ENCODE measurements around the gene CPSF3. TPM values are rescaled to one million over a fixed set of nuclear protein-coding genes. Genes with fewer than 3 reads are reported as not detected.

Gene CPSF3
- total and polyA plus RNA-seq, 2 donors (not counting 1 experiment from before 2014, with no cell fraction given) = 13.0 to 28.4 TPM

- Mint-ChIP-seq H3K9me3 (ENCODE audit: insufficient read depth) (no peaks in the 10 kb centered on the region), H3K27me3 (no peaks in the 10 kb centered on the region), H3K4me1 (no peaks in the 10 kb centered on the region), H3K27ac (no peak overlapping the region), H3K4me3 (no peak overlapping the region)
- 94% methylated on average over 2 of the region's 7 CpGs for WGBS (ENCODE audit: insufficient coverage)
- ChIA-PET POLR2A (no interaction called here), CTCF (no interaction called here)
- Histone ChIP-seq H3K27me3 (replicated peaks in 1 of 4; ENCODE audit: control extremely low read depth in 1 of 4, control insufficient read depth in 3 of 4, insufficient read depth in 4 of 4, low read length in 3 of 4) (no peaks in the 10 kb centered on the region), H3K9me3 (ENCODE audit: control extremely low read depth in 1 of 3, control insufficient read depth in 2 of 3, insufficient read depth in 1 of 3, low read length in 2 of 3) (no peaks in the 10 kb centered on the region), H4K20me1 (ENCODE audit: control insufficient read depth, insufficient read depth, low read length, poor library complexity, severe bottlenecking) (no peaks in the 10 kb centered on the region), H3K9ac (ENCODE audit: low read length) (no peak overlapping the region), H2AFZ (ENCODE audit: insufficient read depth, low read depth, low read length, poor library complexity, severe bottlenecking) (no peak overlapping the region), H3K4me3 (ENCODE audit: control extremely low read depth in 1 of 5, extremely low read depth in 1 of 5, insufficient read depth in 1 of 5, low read depth in 2 of 5, low read length in 4 of 5) (no peak overlapping the region), H3K36me3 (replicated peaks in 1 of 2; ENCODE audit: control extremely low read depth in 1 of 2, control insufficient read depth in 1 of 2, extremely low read depth in 1 of 2, insufficient read depth in 2 of 2, low read length in 1 of 2) (peaks cover 2 to 38% of the 10 kb centered on the region in 2 experiments), H3K4me2 (replicated peaks; ENCODE audit: low read depth, low read length, poor library complexity, severe bottlenecking) (no peak overlapping the region), H3K4me1 (ENCODE audit: control insufficient read depth in 2 of 2, insufficient read depth in 2 of 2, low read length in 2 of 2) (no peaks in the 10 kb centered on the region), H3K27ac (ENCODE audit: low read length in 2 of 2) (no peak overlapping the region), H3K79me2 (ENCODE audit: control insufficient read depth, insufficient read depth, low read length) (no peaks in the 10 kb centered on the region)
- DNase-seq (no peak), ATAC-seq (ENCODE audit: low read depth) (no peak)
- TF ChIP-seq EZH2 (IDR thresholded peaks at IDR 0.05; ENCODE audit: borderline replicate concordance, insufficient read depth, low read depth, low read length, poor library complexity, severe bottlenecking) (no peak), CTCF (IDR thresholded peaks at IDR 0.05) (no peak)
- intact Hi-C loops (cut with micrococcal nuclease) = no loop called here
These were observed 21.6 kb downstream of the CPSF3 start for GRCh38 chr2:9445089-9445488.

GRCh38 chr2:9451231-9451630 lies 27.8 kb downstream of the CPSF3 start:
- Histone ChIP-seq H2AFZ (ENCODE audit: insufficient read depth, low read depth, low read length, poor library complexity, severe bottlenecking) (no peak overlapping the region), H3K9ac (ENCODE audit: low read length) (no peak overlapping the region), H3K36me3 (replicated peaks in 1 of 2; ENCODE audit: control extremely low read depth in 1 of 2, control insufficient read depth in 1 of 2, extremely low read depth in 1 of 2, insufficient read depth in 2 of 2, low read length in 1 of 2) (peaks cover 0 to 15% of the 10 kb centered on the region in 2 experiments), H3K9me3 (ENCODE audit: control extremely low read depth in 1 of 3, control insufficient read depth in 2 of 3, insufficient read depth in 1 of 3, low read length in 2 of 3) (no peaks in the 10 kb centered on the region), H3K4me3 (ENCODE audit: control extremely low read depth in 1 of 5, extremely low read depth in 1 of 5, insufficient read depth in 1 of 5, low read depth in 2 of 5, low read length in 4 of 5) (no peak overlapping the region), H3K27me3 (replicated peaks in 1 of 4; ENCODE audit: control extremely low read depth in 1 of 4, control insufficient read depth in 3 of 4, insufficient read depth in 4 of 4, low read length in 3 of 4) (no peaks in the 10 kb centered on the region), H3K79me2 (ENCODE audit: control insufficient read depth, insufficient read depth, low read length) (no peaks in the 10 kb centered on the region), H3K27ac (ENCODE audit: low read length in 2 of 2) (no peak overlapping the region), H3K4me1 (ENCODE audit: control insufficient read depth in 2 of 2, insufficient read depth in 2 of 2, low read length in 2 of 2) (no peaks in the 10 kb centered on the region), H3K4me2 (replicated peaks; ENCODE audit: low read depth, low read length, poor library complexity, severe bottlenecking) (no peak overlapping the region), H4K20me1 (ENCODE audit: control insufficient read depth, insufficient read depth, low read length, poor library complexity, severe bottlenecking) (no peaks in the 10 kb centered on the region)
- Mint-ChIP-seq H3K9me3 (ENCODE audit: insufficient read depth) (no peaks in the 10 kb centered on the region), H3K4me1 (no peaks in the 10 kb centered on the region), H3K27me3 (no peaks in the 10 kb centered on the region), H3K4me3 (no peak overlapping the region), H3K27ac (no peak overlapping the region)
- DNase-seq (no peak), ATAC-seq (ENCODE audit: low read depth) (no peak)
- intact Hi-C loops (cut with micrococcal nuclease) = no loop called here
- ChIA-PET POLR2A (interaction anchor here (0.7 kb wide), 1 partner anchor 10 kb away, joined by 5 read pairs; no protein-coding TSS in a partner anchor), CTCF (no interaction called here)
- no peak for TF ChIP-seq EZH2 (IDR thresholded peaks at IDR 0.05; ENCODE audit: borderline replicate concordance, insufficient read depth, low read depth, low read length, poor library complexity, severe bottlenecking)
- no peak for TF ChIP-seq CTCF (IDR thresholded peaks at IDR 0.05)
- WGBS (ENCODE audit: insufficient coverage) = 100% methylated on average over 1 of the region's 1 CpG

Data from B cell (primary cell).